ENCODE data around the gene FNDC3B.

Gene FNDC3B

GRCh38 chr3:172391592-172392302, 352.4 kb downstream of the FNDC3B start:
- no peak overlapping the region for H3K4me2 ChIP-seq (ENCODE audit: low read depth, low read length, poor library complexity, severe bottlenecking)
- H3K36me3 ChIP-seq (ENCODE audit: insufficient read depth, low read length): no peaks in the 10 kb centered on the region
- H3K4me1 ChIP-seq (ENCODE audit: insufficient read depth, low read length, poor library complexity, severe bottlenecking): no peaks in the 10 kb centered on the region
- TF ChIP-seq EZH2phosphoT487 (IDR thresholded peaks at IDR 0.05; ENCODE audit: borderline replicate concordance) (no peak), CTCF (conservative IDR thresholded peaks at IDR 0.05; ENCODE audit: low read length) (no peak)
- H3F3A ChIP-seq (ENCODE audit: low read depth): no peaks in the 10 kb centered on the region
- H4K20me1 ChIP-seq (ENCODE audit: insufficient read depth, low read length, poor library complexity, severe bottlenecking): no peaks in the 10 kb centered on the region
- H3K9ac ChIP-seq (ENCODE audit: low read depth, low read length, poor library complexity, severe bottlenecking): no peak overlapping the region
- no peak overlapping the region for H3K4me3 ChIP-seq (ENCODE audit: low read length, poor library complexity, severe bottlenecking)
- no peaks in the 10 kb centered on the region for H3K9me3 ChIP-seq (ENCODE audit: insufficient read depth, low read depth, low read length)
- H2AFZ ChIP-seq (ENCODE audit: low read length): no peak overlapping the region
- H3K9me2 ChIP-seq (replicated peaks; ENCODE audit: low read depth, low read length): no peaks in the 10 kb centered on the region
- no peaks in the 10 kb centered on the region for H3K79me2 ChIP-seq (ENCODE audit: insufficient read depth, low read length)
- H3K27me3 ChIP-seq (ENCODE audit: insufficient read depth, low read length, poor library complexity, severe bottlenecking): no peaks in the 10 kb centered on the region

DNA sequence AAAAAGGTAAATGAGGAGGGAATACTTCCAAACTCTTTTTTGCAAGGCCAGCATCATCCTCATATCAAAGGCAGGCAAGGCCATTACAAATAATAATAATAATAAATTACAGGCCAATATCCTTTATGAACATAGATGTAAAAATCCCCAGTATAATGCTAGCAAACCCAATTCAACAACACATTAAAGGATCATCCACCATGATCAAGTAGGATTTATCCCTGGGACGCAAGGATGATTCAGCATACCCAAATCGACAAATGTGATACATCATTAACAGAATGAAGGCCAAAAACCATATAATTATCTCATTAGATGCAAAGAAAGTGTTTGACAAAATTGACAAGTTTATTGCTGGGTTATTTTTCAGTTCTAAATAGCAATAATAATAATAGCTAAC, 355.3 kb downstream of the FNDC3B start:
- no peak for TF ChIP-seq EZH2phosphoT487 (IDR thresholded peaks at IDR 0.05; ENCODE audit: borderline replicate concordance)
- no peaks in the 10 kb centered on the region for H3K9me3 ChIP-seq (ENCODE audit: insufficient read depth, low read depth, low read length)
- no peaks in the 10 kb centered on the region for H3K79me2 ChIP-seq (ENCODE audit: insufficient read depth, low read length)
- H2AFZ ChIP-seq (ENCODE audit: low read length): no peak overlapping the region
- no peaks in the 10 kb centered on the region for H3K36me3 ChIP-seq (ENCODE audit: insufficient read depth, low read length)
- H3F3A ChIP-seq (ENCODE audit: low read depth): no peaks in the 10 kb centered on the region
- no peak overlapping the region for H3K9ac ChIP-seq (ENCODE audit: low read depth, low read length, poor library complexity, severe bottlenecking)
- no peak overlapping the region for H3K4me3 ChIP-seq (ENCODE audit: low read length, poor library complexity, severe bottlenecking)
- H3K27me3 ChIP-seq (ENCODE audit: insufficient read depth, low read length, poor library complexity, severe bottlenecking): no peaks in the 10 kb centered on the region
- H3K4me1 ChIP-seq (ENCODE audit: insufficient read depth, low read length, poor library complexity, severe bottlenecking): no peaks in the 10 kb centered on the region
- H4K20me1 ChIP-seq (ENCODE audit: insufficient read depth, low read length, poor library complexity, severe bottlenecking): no peaks in the 10 kb centered on the region
- no peak overlapping the region for H3K4me2 ChIP-seq (ENCODE audit: low read depth, low read length, poor library complexity, severe bottlenecking)
- H3K9me2 ChIP-seq (replicated peaks; ENCODE audit: low read depth, low read length): no peaks in the 10 kb centered on the region

DNA sequence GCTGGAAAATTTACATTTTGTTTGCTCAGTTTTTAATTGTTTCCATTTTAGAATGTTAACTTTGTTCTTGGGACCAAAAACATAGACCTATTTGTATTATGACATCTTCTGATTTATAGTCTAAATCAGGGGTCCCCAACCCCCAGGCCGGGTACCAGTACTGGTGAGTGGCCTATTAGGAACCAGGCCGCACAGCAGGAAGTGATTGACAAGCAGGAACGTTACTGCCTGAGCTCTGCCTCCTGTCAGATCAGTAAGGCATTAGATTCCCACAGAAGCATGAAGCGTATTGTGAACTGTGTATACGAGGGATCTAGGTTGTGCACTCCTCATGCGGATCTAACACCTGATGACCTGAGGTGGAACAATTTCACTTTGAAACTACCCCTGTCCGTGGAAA, 357.0 kb downstream of the FNDC3B start:
- no peak overlapping the region for H3K9ac ChIP-seq (ENCODE audit: low read depth, low read length, poor library complexity, severe bottlenecking)
- no peaks in the 10 kb centered on the region for H3K27me3 ChIP-seq (ENCODE audit: insufficient read depth, low read length, poor library complexity, severe bottlenecking)
- no peak overlapping the region for H2AFZ ChIP-seq (ENCODE audit: low read length)
- H3F3A ChIP-seq (ENCODE audit: low read depth): no peaks in the 10 kb centered on the region
- no peaks in the 10 kb centered on the region for H4K20me1 ChIP-seq (ENCODE audit: insufficient read depth, low read length, poor library complexity, severe bottlenecking)
- no peaks in the 10 kb centered on the region for H3K79me2 ChIP-seq (ENCODE audit: insufficient read depth, low read length)
- no peaks in the 10 kb centered on the region for H3K9me2 ChIP-seq (replicated peaks; ENCODE audit: low read depth, low read length)
- H3K4me3 ChIP-seq (ENCODE audit: low read length, poor library complexity, severe bottlenecking): no peak overlapping the region
- H3K4me2 ChIP-seq (ENCODE audit: low read depth, low read length, poor library complexity, severe bottlenecking): no peak overlapping the region
- TF ChIP-seq CTCF (conservative IDR thresholded peaks at IDR 0.05; ENCODE audit: low read length) (no peak), EZH2phosphoT487 (IDR thresholded peaks at IDR 0.05; ENCODE audit: borderline replicate concordance) (no peak)
- no peaks in the 10 kb centered on the region for H3K4me1 ChIP-seq (ENCODE audit: insufficient read depth, low read length, poor library complexity, severe bottlenecking)
- H3K9me3 ChIP-seq (ENCODE audit: insufficient read depth, low read depth, low read length): no peaks in the 10 kb centered on the region
- H3K36me3 ChIP-seq (ENCODE audit: insufficient read depth, low read length): no peaks in the 10 kb centered on the region

Data from Loucy (cell line).